ENCODE measurements around the gene TOMM70. TPM values are rescaled to one million over a fixed set of nuclear protein-coding genes. Genes with fewer than 3 reads are reported as not detected.
"Not testable (repeated sequence)": the region's sequence is repeated elsewhere in the genome, so short reads cannot be mapped to it uniquely, and the experiment has no call there.

The TOMM70 gene
- total and polyA plus RNA-seq, 2 donors (not counting 3 experiments of a cell fraction or from before 2014, with no cell fraction given), result 7.6 to 32.3 TPM

DNA sequence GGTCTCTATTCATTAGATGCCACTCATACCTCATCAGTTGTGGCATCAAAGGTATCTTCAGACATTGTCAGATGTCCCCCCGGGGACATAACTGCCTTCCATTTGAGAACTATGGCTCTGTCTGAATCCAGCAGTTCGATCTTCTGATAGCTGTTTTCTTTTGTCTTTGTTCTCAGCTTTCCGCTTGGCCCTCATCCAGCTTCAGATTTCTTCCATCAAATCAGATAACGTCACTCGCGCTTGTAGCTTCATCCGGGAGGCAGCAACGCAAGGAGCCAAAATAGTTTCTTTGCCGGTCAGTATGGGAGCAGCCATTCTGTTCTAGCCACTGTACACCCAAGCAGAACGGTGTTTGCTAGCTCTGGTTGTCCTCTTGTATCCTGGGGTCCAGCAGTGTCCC lies 62.0 kb downstream of the TOMM70 start:
- dilution Hi-C loops (cut with MboI; ENCODE audit: extremely low pct_ligation_motif_present, low sequenced_read_pairs) (no loop called here), intact Hi-C loops (cut with micrococcal nuclease) (no loop called here)
- H3K9me3 ChIP-seq (replicated peaks; ENCODE audit: control insufficient read depth, insufficient read depth, low read length), result no peaks in the 10 kb centered on the region
- DNase-seq (ENCODE audit: low read depth, low spot score), result no peak
- no peak overlapping the region for H2AFZ ChIP-seq (ENCODE audit: low read depth, low read length)
- no TSS peak for BruUV-seq (replicated peaks)
- no peak overlapping the region for H3K27ac ChIP-seq (ENCODE audit: insufficient read depth, low read depth, low read length)
- no peak for FAIRE-seq
- no peak overlapping the region for H3K4me2 ChIP-seq (ENCODE audit: insufficient read depth, low read length)
- peaks cover 10% of the 10 kb centered on the region for H3K4me1 ChIP-seq (ENCODE audit: control insufficient read depth, extremely low read depth, insufficient read depth, low read length)
- H3K9ac ChIP-seq (replicated peaks; ENCODE audit: extremely low read depth, insufficient read depth, low read length), result no peak overlapping the region
- H3K4me3 ChIP-seq (replicated peaks in 1 of 3; ENCODE audit: insufficient read depth in 1 of 3, low read depth in 1 of 3, low read length in 3 of 3), result no peak overlapping the region
- TF ChIP-seq, protein P1, sequence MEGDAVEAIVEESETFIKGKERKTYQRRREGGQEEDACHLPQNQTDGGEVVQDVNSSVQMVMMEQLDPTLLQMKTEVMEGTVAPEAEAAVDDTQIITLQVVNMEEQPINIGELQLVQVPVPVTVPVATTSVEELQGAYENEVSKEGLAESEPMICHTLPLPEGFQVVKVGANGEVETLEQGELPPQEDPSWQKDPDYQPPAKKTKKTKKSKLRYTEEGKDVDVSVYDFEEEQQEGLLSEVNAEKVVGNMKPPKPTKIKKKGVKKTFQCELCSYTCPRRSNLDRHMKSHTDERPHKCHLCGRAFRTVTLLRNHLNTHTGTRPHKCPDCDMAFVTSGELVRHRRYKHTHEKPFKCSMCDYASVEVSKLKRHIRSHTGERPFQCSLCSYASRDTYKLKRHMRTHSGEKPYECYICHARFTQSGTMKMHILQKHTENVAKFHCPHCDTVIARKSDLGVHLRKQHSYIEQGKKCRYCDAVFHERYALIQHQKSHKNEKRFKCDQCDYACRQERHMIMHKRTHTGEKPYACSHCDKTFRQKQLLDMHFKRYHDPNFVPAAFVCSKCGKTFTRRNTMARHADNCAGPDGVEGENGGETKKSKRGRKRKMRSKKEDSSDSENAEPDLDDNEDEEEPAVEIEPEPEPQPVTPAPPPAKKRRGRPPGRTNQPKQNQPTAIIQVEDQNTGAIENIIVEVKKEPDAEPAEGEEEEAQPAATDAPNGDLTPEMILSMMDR (IDR thresholded peaks at IDR 0.05; ENCODE audit: extremely low read depth in 1 of 2, insufficient read depth in 1 of 2, low read depth in 1 of 2, low read length in 2 of 2), result no peak
- TF ChIP-seq, protein P2, sequence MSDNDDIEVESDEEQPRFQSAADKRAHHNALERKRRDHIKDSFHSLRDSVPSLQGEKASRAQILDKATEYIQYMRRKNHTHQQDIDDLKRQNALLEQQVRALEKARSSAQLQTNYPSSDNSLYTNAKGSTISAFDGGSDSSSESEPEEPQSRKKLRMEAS (IDR thresholded peaks at IDR 0.05; ENCODE audit: insufficient read depth, insufficient read length), result no peak
- TF ChIP-seq GATA2 (IDR thresholded peaks at IDR 0.05; ENCODE audit: insufficient read depth, insufficient read length, low read depth, low read length), result no peak
- no peak for TF ChIP-seq FOS (IDR thresholded peaks at IDR 0.05; ENCODE audit: borderline replicate concordance, insufficient read depth, low read length)
- no peak for TF ChIP-seq POLR2AphosphoS5 (IDR thresholded peaks at IDR 0.05; ENCODE audit: insufficient read depth, low read depth, low read length)
- TF ChIP-seq JUN (IDR thresholded peaks at IDR 0.05; ENCODE audit: borderline replicate concordance, insufficient read depth, insufficient read length, low read depth), result no peak
- no peak for TF ChIP-seq MYC (IDR thresholded peaks at IDR 0.05; ENCODE audit: low read depth, low read length)
- peaks cover 0 to 3% of the 10 kb centered on the region in 2 experiments for H3K36me3 ChIP-seq (ENCODE audit: control insufficient read depth in 2 of 2, extremely low read depth in 1 of 2, insufficient read depth in 2 of 2, low read length in 2 of 2)
- H3K9me1 ChIP-seq (replicated peaks; ENCODE audit: control insufficient read depth, extremely low read depth, insufficient read depth, low read length), result no peaks in the 10 kb centered on the region
- no peaks in the 10 kb centered on the region for H4K20me1 ChIP-seq (replicated peaks; ENCODE audit: control insufficient read depth, extremely low read depth, insufficient read depth, low read length)
- no peaks in the 10 kb centered on the region for H3K27me3 ChIP-seq (ENCODE audit: control insufficient read depth in 2 of 2, insufficient read depth in 2 of 2, low read length in 2 of 2)
- CTCF ChIA-PET, result interaction anchor here (1.0 to 1.6 kb wide), 3 partner anchors 16 to 507 kb away, joined by 3 to 4 read pairs (median 3); no protein-coding TSS in a partner anchor
- H3K79me2 ChIP-seq (ENCODE audit: control insufficient read depth, insufficient read depth, low read length), result no peaks in the 10 kb centered on the region
- POLR2A ChIA-PET, result no interaction called here

- H4K20me1 ChIP-seq (replicated peaks; ENCODE audit: control insufficient read depth, extremely low read depth, insufficient read depth, low read length); H3K4me3 ChIP-seq (replicated peaks in 1 of 3; ENCODE audit: insufficient read depth in 1 of 3, low read depth in 1 of 3, low read length in 3 of 3); FAIRE-seq; H3K9me1 ChIP-seq (replicated peaks; ENCODE audit: control insufficient read depth, extremely low read depth, insufficient read depth, low read length); H3K27ac ChIP-seq (ENCODE audit: insufficient read depth, low read depth, low read length); POLR2A ChIA-PET; H3K4me1 ChIP-seq (ENCODE audit: control insufficient read depth, extremely low read depth, insufficient read depth, low read length); BruUV-seq (replicated peaks); H3K36me3 ChIP-seq (ENCODE audit: control insufficient read depth in 2 of 2, extremely low read depth in 1 of 2, insufficient read depth in 2 of 2, low read length in 2 of 2); intact Hi-C loops (cut with micrococcal nuclease); H3K9ac ChIP-seq (replicated peaks; ENCODE audit: extremely low read depth, insufficient read depth, low read length); DNase-seq (ENCODE audit: low read depth, low spot score); H3K79me2 ChIP-seq (ENCODE audit: control insufficient read depth, insufficient read depth, low read length); H3K9me3 ChIP-seq (replicated peaks; ENCODE audit: control insufficient read depth, insufficient read depth, low read length); dilution Hi-C loops (cut with MboI; ENCODE audit: extremely low pct_ligation_motif_present, low sequenced_read_pairs); H3K4me2 ChIP-seq (ENCODE audit: insufficient read depth, low read length); H2AFZ ChIP-seq (ENCODE audit: low read depth, low read length); H3K27me3 ChIP-seq (ENCODE audit: control insufficient read depth in 2 of 2, insufficient read depth in 2 of 2, low read length in 2 of 2): not testable (repeated sequence)
- CTCF ChIA-PET, result interaction anchor here (1.6 kb wide), 1 partner anchor 504 kb away, joined by 5 read pairs; no protein-coding TSS in a partner anchor
Measured at GRCh38 chr3:100336229-100336628, 64.7 kb downstream of the TOMM70 start.

Data from endothelial cell of umbilical vein (primary cell).